OCI-M2 (cell line): ENCODE measurements around the gene EMC9.

Experiments used
- DNase-seq: peaks from one replicate; lab custom pipeline; 2025; ENCODE audit not compliant: unreplicated experiment; lab: John Stamatoyannopoulos, UW

EMC9 gene

DNA sequence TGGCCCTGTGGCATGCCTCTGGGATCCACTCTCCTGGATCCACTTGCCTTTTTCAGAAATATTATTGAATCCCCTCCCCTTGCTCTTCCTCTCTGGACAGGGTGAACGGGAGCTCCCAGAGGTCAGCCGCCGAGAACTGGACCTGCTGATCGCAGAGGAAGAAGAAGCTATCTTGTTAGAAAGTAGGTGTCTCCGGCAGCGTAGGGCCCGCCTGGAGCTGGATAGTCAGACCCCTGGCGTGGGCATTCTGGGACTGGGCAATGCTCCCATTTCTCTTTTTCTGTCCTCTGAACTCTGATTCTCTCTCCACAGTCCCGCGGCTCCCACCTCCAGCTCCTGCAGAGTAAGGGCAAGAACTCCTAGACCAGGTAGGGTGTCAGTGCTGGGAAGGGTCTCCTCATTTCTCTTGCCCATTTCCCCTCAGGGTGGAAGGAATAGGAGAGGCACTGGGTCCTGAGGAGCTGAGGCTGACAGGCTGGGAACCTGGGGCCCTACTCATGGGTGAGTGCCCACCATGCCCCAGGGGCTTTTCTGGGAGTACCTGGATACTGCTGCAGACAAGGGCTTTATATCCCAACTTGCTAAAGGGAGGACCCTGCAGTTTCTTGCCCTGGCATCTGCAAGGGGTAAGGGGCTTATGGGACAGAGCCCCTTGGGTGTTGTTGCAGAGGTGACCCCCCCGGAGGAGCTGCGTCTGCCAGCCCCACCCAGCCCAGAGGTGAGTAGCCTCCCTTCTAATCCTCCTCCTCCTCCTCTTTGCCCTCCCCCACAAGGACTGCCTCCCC, 35.8 kb upstream of the EMC9 start:
- DNase-seq: no peak

GRCh38 chr14:24176599-24176998, 35.2 kb upstream of the EMC9 start:
- DNase-seq: no peak

- no peak for DNase-seq
Observed at GRCh38 chr14:24172871-24173281, 31.5 kb upstream of the EMC9 start.

- DNase-seq: no peak
Observed at GRCh38 chr14:24172261-24172860, 31.0 kb upstream of the EMC9 start.

- DNase-seq: no peak
Observed at GRCh38 chr14:24171422-24172260, 30.2 kb upstream of the EMC9 start, which contains the start of gene REC8. Gene REC8, plus strand, starts transcription at chr14:24172080. Its CDS starts 473 bp downstream, at chr14:24172553.

- no peak for DNase-seq
Observed at GRCh38 chr14:24167469-24168114, 26.2 kb upstream of the EMC9 start.

- DNase-seq: no peak
Observed at GRCh38 chr14:24165785-24166184, 24.4 kb upstream of the EMC9 start.

DNA sequence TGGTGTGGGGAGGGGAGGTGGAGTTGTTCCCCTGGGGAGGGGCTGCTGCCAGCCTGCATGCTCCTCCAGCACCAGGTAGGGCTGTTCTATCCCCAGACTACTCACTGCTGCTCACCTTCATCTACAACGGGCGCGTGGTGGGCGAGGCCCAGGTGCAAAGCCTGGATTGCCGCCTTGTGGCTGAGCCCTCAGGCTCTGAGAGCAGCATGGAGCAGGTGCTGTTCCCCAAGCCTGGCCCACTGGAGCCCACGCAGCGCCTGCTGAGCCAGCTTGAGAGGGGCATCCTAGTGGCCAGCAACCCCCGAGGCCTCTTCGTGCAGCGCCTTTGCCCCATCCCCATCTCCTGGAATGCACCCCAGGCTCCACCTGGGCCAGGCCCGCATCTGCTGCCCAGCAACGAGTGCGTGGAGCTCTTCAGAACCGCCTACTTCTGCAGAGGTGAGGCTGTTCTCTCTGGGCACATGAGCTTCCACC, 23.2 kb upstream of the EMC9 start:
- no peak for DNase-seq

DNA sequence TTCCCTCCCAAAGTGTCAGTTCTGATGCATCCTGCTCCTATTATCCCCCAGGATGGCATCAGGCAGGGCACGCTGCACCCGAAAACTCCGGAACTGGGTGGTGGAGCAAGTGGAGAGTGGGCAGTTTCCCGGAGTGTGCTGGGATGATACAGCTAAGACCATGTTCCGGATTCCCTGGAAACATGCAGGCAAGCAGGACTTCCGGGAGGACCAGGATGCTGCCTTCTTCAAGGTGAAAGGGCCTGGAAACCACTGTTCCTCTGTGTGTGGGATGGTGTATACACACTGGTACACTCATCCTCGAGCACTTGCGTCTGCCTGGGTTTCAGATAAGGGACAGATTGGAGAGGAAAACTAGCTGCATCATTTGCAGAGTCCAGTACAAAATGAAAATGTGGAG, 20.7 kb upstream of the EMC9 start:
- no peak for DNase-seq

- DNase-seq: peak; percentile 90
Observed at GRCh38 chr14:24160850-24161804, 19.7 kb upstream of the EMC9 start, which contains the start of gene IRF9. Gene IRF9, plus strand, starts transcription at chr14:24161265. Its CDS starts 880 bp downstream, at chr14:24162145.

DNA sequence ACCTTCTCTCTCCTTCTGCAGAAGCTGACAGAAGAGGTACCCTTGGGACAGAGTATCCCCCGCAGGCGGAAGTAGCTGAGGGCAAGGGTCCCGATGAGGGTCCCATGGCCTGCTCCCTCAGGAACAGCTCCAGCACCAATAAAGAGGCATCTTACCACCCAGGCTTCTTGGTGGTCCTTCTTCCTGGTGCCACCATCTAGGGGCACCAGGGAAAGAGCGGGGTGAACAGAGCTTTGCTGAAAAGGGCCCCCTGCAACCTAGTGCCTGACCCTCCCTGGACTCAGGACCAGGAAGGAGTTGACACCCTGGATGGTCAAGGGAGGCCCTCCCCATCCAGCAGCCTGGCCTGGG, 19.1 kb upstream of the EMC9 start:
- DNase-seq: no peak

- no peak for DNase-seq
Observed at GRCh38 chr14:24159777-24160498, 18.5 kb upstream of the EMC9 start.

- DNase-seq: no peak
Observed at GRCh38 chr14:24157331-24157730, 15.9 kb upstream of the EMC9 start.

GRCh38 chr14:24156840-24157239, 15.4 kb upstream of the EMC9 start:
- no peak for DNase-seq

DNA sequence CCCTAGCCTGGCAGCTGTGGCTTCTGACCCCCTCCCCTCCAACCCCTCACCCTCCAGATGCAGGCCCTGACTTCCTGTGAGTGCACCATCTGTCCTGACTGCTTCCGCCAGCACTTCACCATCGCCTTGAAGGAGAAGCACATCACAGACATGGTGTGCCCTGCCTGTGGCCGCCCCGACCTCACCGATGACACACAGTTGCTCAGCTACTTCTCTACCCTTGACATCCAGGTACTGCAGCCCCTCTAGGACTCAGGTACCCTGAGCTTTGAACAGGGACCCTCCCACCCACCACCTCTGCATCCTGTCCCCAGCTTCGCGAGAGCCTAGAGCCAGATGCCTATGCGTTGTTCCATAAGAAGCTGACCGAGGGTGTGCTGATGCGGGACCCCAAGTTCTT, 13.7 kb upstream of the EMC9 start:
- no peak for DNase-seq

GRCh38 chr14:24151404-24152080, 10.2 kb upstream of the EMC9 start:
- no peak for DNase-seq

DNA sequence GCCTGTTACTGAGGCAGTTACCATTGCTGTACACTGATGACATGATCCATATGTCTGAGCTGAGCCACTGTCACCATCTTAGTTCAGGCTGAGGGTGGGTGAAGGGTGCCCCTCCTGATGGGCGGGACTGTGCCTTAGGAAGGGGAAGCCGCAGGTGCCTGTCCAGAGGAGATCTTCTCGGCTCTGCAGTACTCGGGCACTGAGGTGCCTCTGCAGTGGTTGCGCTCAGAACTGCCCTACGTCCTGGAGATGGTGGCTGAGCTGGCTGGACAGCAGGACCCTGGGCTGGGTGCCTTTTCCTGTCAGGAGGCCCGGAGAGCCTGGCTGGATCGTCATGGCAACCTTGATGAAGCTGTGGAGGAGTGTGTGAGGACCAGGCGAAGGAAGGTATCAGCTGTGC, 9.6 kb upstream of the EMC9 start:
- no peak for DNase-seq

GRCh38 chr14:24150567-24150966, 9.2 kb upstream of the EMC9 start:
- no peak for DNase-seq

GRCh38 chr14:24150061-24150460, 8.7 kb upstream of the EMC9 start:
- no peak for DNase-seq
